Measurements from ENCODE around the gene CTSE.
"Not testable (repeated sequence)": the region's sequence is repeated elsewhere in the genome, so short reads cannot be mapped to it uniquely, and the experiment has no call there.

CTSE gene

GRCh38 chr1:206059355-206059915 lies 35.7 kb upstream of the CTSE start:
- no peak overlapping the region for H3K4me3 ChIP-seq (ENCODE audit: low read length in 2 of 2)
- H3K27me3 ChIP-seq (ENCODE audit: control insufficient read depth in 1 of 2, insufficient read depth in 2 of 2, low read length in 2 of 2): no peaks in the 10 kb centered on the region
- no peaks in the 10 kb centered on the region for H3K9me3 ChIP-seq (ENCODE audit: control insufficient read depth in 2 of 2, low read length in 2 of 2)
- no peaks in the 10 kb centered on the region for H3K36me3 ChIP-seq (ENCODE audit: control insufficient read depth in 2 of 2, insufficient read depth in 2 of 2, low read length in 2 of 2)
- no peaks in the 10 kb centered on the region for H3K4me1 ChIP-seq (ENCODE audit: control insufficient read depth, insufficient read depth, low read length)
- H3K27ac ChIP-seq (ENCODE audit: low read length): no peak overlapping the region
- H3K9ac ChIP-seq (ENCODE audit: low read length in 2 of 2): no peak overlapping the region

DNA sequence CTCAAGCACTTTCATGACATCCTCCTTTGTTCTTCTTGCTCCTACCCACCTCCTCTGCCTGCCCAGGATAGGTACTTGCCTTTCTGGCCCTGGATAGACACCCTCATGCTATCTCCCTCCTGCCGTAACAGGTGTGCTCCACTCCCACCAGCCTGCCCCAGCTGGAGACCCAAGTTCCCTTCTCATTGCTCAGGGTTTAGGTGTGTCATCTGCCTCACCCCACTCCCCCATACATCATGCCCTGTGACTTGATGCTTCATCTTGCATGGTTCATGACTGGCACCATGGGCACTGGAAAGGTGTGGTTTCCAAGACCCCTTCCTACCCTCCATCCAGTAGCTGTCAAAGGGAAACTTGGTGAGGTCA lies 35.2 kb upstream of the CTSE start:
- Histone ChIP-seq H3K9me3 (ENCODE audit: control insufficient read depth in 2 of 2, low read length in 2 of 2) (no peaks in the 10 kb centered on the region), H3K27ac (ENCODE audit: low read length) (no peak overlapping the region), H3K4me3 (ENCODE audit: low read length in 2 of 2) (no peak overlapping the region), H3K9ac (ENCODE audit: low read length in 2 of 2) (no peak overlapping the region), H3K4me1 (ENCODE audit: control insufficient read depth, insufficient read depth, low read length) (no peaks in the 10 kb centered on the region), H3K36me3 (ENCODE audit: control insufficient read depth in 2 of 2, insufficient read depth in 2 of 2, low read length in 2 of 2) (no peaks in the 10 kb centered on the region), H3K27me3 (ENCODE audit: control insufficient read depth in 1 of 2, insufficient read depth in 2 of 2, low read length in 2 of 2) (no peaks in the 10 kb centered on the region)

GRCh38 chr1:206058289-206058926 lies 34.7 kb upstream of the CTSE start:
- H3K9ac ChIP-seq (ENCODE audit: low read length in 2 of 2); H3K4me1 ChIP-seq (ENCODE audit: control insufficient read depth, insufficient read depth, low read length); H3K27ac ChIP-seq (ENCODE audit: low read length); H3K4me3 ChIP-seq (ENCODE audit: low read length in 2 of 2); H3K9me3 ChIP-seq (ENCODE audit: control insufficient read depth in 2 of 2, low read length in 2 of 2); H3K36me3 ChIP-seq (ENCODE audit: control insufficient read depth in 2 of 2, insufficient read depth in 2 of 2, low read length in 2 of 2); H3K27me3 ChIP-seq (ENCODE audit: control insufficient read depth in 1 of 2, insufficient read depth in 2 of 2, low read length in 2 of 2): not testable (repeated sequence)

DNA sequence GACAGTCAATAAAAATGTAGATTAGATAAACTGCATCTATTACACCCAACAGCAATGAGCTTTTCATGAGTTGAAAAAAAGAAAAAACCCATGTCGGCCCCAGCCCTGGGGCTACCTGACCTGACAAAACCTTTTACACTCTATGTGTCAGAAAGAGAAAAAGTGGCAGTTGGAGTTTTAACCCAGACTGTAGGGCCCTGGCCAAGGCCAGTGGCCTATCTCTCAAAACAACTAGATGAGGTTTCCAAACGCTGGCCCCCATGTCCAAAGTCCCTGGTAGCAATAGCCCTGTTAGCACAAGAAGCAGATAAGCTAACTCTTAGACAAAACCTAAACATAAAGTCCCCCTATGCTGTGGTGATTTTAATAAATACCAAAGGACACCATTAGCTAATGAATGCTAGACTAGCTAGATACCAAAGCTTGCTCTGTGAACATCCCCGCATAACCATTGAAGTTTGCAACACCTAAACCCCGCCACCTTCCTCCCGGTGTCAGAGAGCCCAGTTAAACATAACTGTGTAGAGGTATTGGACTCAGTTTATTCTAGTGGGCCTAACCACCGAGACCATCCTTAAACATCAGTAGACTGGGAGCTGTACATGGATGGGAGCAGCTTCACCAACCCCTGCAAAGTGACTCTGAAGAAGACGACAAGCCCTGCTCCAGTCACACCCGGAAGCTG lies 32.1 kb upstream of the CTSE start:
- H3K9me3 ChIP-seq (ENCODE audit: control insufficient read depth in 2 of 2, low read length in 2 of 2); H3K4me1 ChIP-seq (ENCODE audit: control insufficient read depth, insufficient read depth, low read length); H3K36me3 ChIP-seq (ENCODE audit: control insufficient read depth in 2 of 2, insufficient read depth in 2 of 2, low read length in 2 of 2); H3K27me3 ChIP-seq (ENCODE audit: control insufficient read depth in 1 of 2, insufficient read depth in 2 of 2, low read length in 2 of 2); H3K4me3 ChIP-seq (ENCODE audit: low read length in 2 of 2); H3K9ac ChIP-seq (ENCODE audit: low read length in 2 of 2); H3K27ac ChIP-seq (ENCODE audit: low read length): not testable (repeated sequence)

DNA sequence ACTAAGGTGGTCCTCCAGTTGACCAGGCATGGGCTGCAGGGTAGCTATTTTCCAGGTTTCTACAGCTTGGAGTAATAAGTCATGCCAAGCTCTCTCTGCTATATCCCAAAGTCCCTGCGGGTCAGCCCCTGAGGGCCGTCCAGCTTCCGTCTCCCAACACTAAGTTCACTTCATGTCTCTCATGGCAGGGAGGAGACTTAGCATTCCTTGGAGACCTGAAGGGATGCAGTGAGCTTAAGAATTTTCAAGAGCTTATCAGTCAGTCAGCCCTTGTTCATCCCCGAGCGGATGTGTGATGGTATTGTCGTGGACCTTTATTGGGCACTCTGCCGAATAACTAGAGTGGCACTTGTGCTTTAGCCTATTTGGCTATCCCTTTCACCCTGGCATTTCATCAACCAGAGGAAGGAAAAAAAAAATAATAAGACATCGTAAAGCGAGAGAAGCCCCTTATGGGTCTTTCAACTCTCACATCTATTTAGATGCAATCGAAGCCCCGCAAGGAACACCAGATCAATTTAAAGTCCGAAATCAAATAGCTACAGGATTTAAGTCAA lies 31.5 kb upstream of the CTSE start:
- H3K36me3 ChIP-seq (ENCODE audit: control insufficient read depth in 2 of 2, insufficient read depth in 2 of 2, low read length in 2 of 2); H3K9ac ChIP-seq (ENCODE audit: low read length in 2 of 2); H3K27ac ChIP-seq (ENCODE audit: low read length); H3K4me3 ChIP-seq (ENCODE audit: low read length in 2 of 2); H3K9me3 ChIP-seq (ENCODE audit: control insufficient read depth in 2 of 2, low read length in 2 of 2); H3K4me1 ChIP-seq (ENCODE audit: control insufficient read depth, insufficient read depth, low read length); H3K27me3 ChIP-seq (ENCODE audit: control insufficient read depth in 1 of 2, insufficient read depth in 2 of 2, low read length in 2 of 2): not testable (repeated sequence)

- H3K27ac ChIP-seq (ENCODE audit: low read length); H3K4me1 ChIP-seq (ENCODE audit: control insufficient read depth, insufficient read depth, low read length); H3K4me3 ChIP-seq (ENCODE audit: low read length in 2 of 2); H3K36me3 ChIP-seq (ENCODE audit: control insufficient read depth in 2 of 2, insufficient read depth in 2 of 2, low read length in 2 of 2); H3K9ac ChIP-seq (ENCODE audit: low read length in 2 of 2); H3K9me3 ChIP-seq (ENCODE audit: control insufficient read depth in 2 of 2, low read length in 2 of 2); H3K27me3 ChIP-seq (ENCODE audit: control insufficient read depth in 1 of 2, insufficient read depth in 2 of 2, low read length in 2 of 2): not testable (repeated sequence)
Measured at GRCh38 chr1:206053616-206054015, 29.9 kb upstream of the CTSE start.

GRCh38 chr1:206052919-206053610 lies 29.4 kb upstream of the CTSE start, which contains the start of gene RHEX:
Gene RHEX (plus strand): TSS chr1:206053173. CDS start chr1:206097829, 44,656 bp downstream.
- not testable (repeated sequence) for H3K36me3 ChIP-seq (ENCODE audit: control insufficient read depth in 2 of 2, insufficient read depth in 2 of 2, low read length in 2 of 2); H3K9ac ChIP-seq (ENCODE audit: low read length in 2 of 2); H3K4me3 ChIP-seq (ENCODE audit: low read length in 2 of 2); H3K4me1 ChIP-seq (ENCODE audit: control insufficient read depth, insufficient read depth, low read length); H3K9me3 ChIP-seq (ENCODE audit: control insufficient read depth in 2 of 2, low read length in 2 of 2); H3K27ac ChIP-seq (ENCODE audit: low read length); H3K27me3 ChIP-seq (ENCODE audit: control insufficient read depth in 1 of 2, insufficient read depth in 2 of 2, low read length in 2 of 2)

DNA sequence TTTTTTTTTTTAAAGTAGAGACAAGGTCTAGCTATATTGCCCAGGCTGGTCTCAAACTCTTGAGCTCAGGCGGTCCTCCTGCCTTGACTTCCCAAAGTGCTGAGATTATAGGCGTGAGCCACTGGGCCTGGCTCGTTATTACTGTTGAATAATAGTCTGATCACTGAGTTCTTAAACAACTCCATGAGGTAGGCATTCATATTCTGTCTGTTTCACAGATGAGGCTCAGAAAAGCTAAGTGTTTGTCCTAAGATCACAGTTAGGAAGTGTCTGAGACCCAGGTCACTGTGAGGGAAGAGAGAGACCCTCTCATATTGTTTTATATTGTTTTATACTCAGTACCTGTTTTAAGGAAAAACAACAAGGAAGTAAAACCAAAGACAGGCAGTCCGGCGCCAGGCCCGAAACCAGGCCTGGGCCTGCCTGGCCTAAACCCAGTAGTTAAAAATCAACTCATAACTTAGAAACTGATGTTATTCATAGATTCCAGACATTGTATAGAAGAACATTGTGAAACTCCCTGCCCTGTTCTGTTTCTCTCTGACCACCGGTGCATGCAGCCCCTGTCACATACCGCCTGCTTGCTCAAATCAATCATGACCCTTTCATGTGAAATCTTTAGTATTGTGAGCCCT lies 28.7 kb upstream of the CTSE start:
- H3K27ac ChIP-seq (ENCODE audit: low read length); H3K9me3 ChIP-seq (ENCODE audit: control insufficient read depth in 2 of 2, low read length in 2 of 2); H3K4me1 ChIP-seq (ENCODE audit: control insufficient read depth, insufficient read depth, low read length): not testable (repeated sequence)

GRCh38 chr1:206050655-206051235 lies 27.1 kb upstream of the CTSE start:
- Histone ChIP-seq H3K27ac (ENCODE audit: low read length) (no peak overlapping the region), H3K9me3 (ENCODE audit: control insufficient read depth in 2 of 2, low read length in 2 of 2) (no peaks in the 10 kb centered on the region), H3K36me3 (ENCODE audit: control insufficient read depth in 2 of 2, insufficient read depth in 2 of 2, low read length in 2 of 2) (no peaks in the 10 kb centered on the region), H3K4me1 (ENCODE audit: control insufficient read depth, insufficient read depth, low read length) (no peaks in the 10 kb centered on the region), H3K27me3 (ENCODE audit: control insufficient read depth in 1 of 2, insufficient read depth in 2 of 2, low read length in 2 of 2) (no peaks in the 10 kb centered on the region), H3K9ac (ENCODE audit: low read length in 2 of 2) (no peak overlapping the region), H3K4me3 (ENCODE audit: low read length in 2 of 2) (no peak overlapping the region)

More for the DNA sequence above, 28.7 kb upstream of the CTSE start:
- H3K27me3 ChIP-seq (ENCODE audit: control insufficient read depth in 1 of 2, insufficient read depth in 2 of 2, low read length in 2 of 2); H3K9ac ChIP-seq (ENCODE audit: low read length in 2 of 2); H3K36me3 ChIP-seq (ENCODE audit: control insufficient read depth in 2 of 2, insufficient read depth in 2 of 2, low read length in 2 of 2); H3K4me3 ChIP-seq (ENCODE audit: low read length in 2 of 2): not testable (repeated sequence)

DNA sequence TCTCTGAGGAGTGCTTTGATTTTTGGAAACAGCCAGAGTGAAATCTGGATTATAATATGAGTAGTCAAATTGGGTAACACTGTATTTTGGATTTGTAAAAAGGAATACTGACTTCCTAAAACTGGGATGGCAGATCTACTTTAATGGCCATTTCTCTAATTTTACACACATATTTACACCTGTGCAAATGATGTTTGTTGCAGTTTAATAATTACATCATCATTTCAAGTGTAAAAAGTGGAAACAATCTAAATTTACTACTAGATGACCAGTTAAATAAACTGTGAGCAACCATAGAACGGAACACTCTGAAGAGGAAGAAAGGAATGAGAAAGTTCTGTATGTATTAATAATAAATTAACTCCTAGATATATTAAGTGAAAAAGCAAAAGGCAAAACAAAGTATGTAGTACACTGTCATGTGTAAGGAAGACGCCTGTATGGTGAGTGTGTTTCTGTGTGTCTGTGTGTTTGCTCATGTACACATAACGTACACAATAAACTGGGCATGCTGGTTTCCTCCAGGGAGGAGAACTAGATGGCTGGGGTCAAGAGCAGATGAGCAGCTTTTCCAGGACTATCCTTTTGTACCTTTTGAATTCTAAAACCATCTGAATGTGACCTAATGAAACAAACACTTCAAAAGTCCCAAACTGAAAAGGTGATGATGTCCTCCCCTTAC lies 26.4 kb upstream of the CTSE start:
- H3K36me3 ChIP-seq (ENCODE audit: control insufficient read depth in 2 of 2, insufficient read depth in 2 of 2, low read length in 2 of 2): no peaks in the 10 kb centered on the region
- H3K27ac ChIP-seq (ENCODE audit: low read length): no peak overlapping the region
- H3K9ac ChIP-seq (ENCODE audit: low read length in 2 of 2): no peak overlapping the region
- H3K27me3 ChIP-seq (ENCODE audit: control insufficient read depth in 1 of 2, insufficient read depth in 2 of 2, low read length in 2 of 2): no peaks in the 10 kb centered on the region
- H3K4me1 ChIP-seq (ENCODE audit: control insufficient read depth, insufficient read depth, low read length): no peaks in the 10 kb centered on the region
- no peaks in the 10 kb centered on the region for H3K9me3 ChIP-seq (ENCODE audit: control insufficient read depth in 2 of 2, low read length in 2 of 2)
- H3K4me3 ChIP-seq (ENCODE audit: low read length in 2 of 2): no peak overlapping the region

Measured in stomach smooth muscle (tissue), 2 donors.